ENCODE data around the gene POLR3K. TPM values are rescaled to one million over a fixed set of nuclear protein-coding genes. Genes with fewer than 3 reads are reported as not detected.

The POLR3K gene
- total and polyA plus RNA-seq, 2 donors (not counting 1 experiment from before 2014, with no cell fraction given), result 3.3 to 12.9 TPM

DNA sequence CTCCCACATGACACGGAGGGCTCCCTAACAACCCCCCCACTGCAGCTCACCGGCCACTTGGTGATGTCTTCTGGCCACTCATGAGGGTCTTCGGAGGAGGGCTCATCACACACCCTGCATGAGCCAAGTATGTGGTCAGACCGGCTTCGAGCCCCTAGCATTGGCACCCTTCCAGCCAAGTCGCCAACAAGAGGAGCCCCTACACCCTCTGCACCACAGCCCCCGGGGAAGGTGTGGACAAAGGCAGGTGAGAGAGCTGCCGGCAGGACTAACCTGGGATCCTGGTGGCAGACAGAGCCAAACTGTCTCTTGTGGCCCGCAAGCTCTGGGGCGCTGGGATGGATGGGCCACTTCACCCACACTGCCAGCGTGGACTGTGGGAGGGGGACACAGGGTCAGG is 6.8 kb upstream of the POLR3K start:
- H3K27me3 ChIP-seq (ENCODE audit: control insufficient read depth, insufficient read depth, low read length), result no peaks in the 10 kb centered on the region
- no peak for DNase-seq (ENCODE audit: low read depth in 2 of 2)
- no peak overlapping the region for H3K4me3 ChIP-seq (replicated peaks in 1 of 4; ENCODE audit: control extremely low read depth in 1 of 4, insufficient read depth in 1 of 4, low read depth in 3 of 4, low read length in 4 of 4)
- H3K4me2 ChIP-seq (ENCODE audit: extremely low read depth, insufficient read depth, low read length), result no peak overlapping the region
- H3K9ac ChIP-seq (ENCODE audit: insufficient read depth, low read length), result no peak overlapping the region
- no peaks in the 10 kb centered on the region for H3K9me3 ChIP-seq (ENCODE audit: control insufficient read depth, insufficient read depth, low read depth, low read length)
- peaks cover 2% of the 10 kb centered on the region for H3K4me1 ChIP-seq (ENCODE audit: control insufficient read depth, extremely low read depth, insufficient read depth, low read length)
- no peaks in the 10 kb centered on the region for H4K20me1 ChIP-seq (ENCODE audit: control insufficient read depth, extremely low read depth, insufficient read depth, low read length)
- peaks cover 9% of the 10 kb centered on the region for H3K79me2 ChIP-seq (ENCODE audit: control insufficient read depth, insufficient read depth, low read length)
- no peak overlapping the region for H2AFZ ChIP-seq (ENCODE audit: low read length)
- no peak for TF ChIP-seq EZH2 (IDR thresholded peaks at IDR 0.05; ENCODE audit: low read length, missing control alignments)
- TF ChIP-seq, protein P1, sequence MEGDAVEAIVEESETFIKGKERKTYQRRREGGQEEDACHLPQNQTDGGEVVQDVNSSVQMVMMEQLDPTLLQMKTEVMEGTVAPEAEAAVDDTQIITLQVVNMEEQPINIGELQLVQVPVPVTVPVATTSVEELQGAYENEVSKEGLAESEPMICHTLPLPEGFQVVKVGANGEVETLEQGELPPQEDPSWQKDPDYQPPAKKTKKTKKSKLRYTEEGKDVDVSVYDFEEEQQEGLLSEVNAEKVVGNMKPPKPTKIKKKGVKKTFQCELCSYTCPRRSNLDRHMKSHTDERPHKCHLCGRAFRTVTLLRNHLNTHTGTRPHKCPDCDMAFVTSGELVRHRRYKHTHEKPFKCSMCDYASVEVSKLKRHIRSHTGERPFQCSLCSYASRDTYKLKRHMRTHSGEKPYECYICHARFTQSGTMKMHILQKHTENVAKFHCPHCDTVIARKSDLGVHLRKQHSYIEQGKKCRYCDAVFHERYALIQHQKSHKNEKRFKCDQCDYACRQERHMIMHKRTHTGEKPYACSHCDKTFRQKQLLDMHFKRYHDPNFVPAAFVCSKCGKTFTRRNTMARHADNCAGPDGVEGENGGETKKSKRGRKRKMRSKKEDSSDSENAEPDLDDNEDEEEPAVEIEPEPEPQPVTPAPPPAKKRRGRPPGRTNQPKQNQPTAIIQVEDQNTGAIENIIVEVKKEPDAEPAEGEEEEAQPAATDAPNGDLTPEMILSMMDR (conservative IDR thresholded peaks at IDR 0.05 in 1 of 2, IDR thresholded peaks at IDR 0.05 in 1 of 2; ENCODE audit: low read depth in 1 of 2, low read length in 2 of 2), result no peak
- H3K36me3 ChIP-seq (ENCODE audit: control insufficient read depth, insufficient read depth, low read length), result peaks cover 66% of the 10 kb centered on the region
- no peak overlapping the region for H3K27ac ChIP-seq (ENCODE audit: insufficient read depth, low read length)

DNA sequence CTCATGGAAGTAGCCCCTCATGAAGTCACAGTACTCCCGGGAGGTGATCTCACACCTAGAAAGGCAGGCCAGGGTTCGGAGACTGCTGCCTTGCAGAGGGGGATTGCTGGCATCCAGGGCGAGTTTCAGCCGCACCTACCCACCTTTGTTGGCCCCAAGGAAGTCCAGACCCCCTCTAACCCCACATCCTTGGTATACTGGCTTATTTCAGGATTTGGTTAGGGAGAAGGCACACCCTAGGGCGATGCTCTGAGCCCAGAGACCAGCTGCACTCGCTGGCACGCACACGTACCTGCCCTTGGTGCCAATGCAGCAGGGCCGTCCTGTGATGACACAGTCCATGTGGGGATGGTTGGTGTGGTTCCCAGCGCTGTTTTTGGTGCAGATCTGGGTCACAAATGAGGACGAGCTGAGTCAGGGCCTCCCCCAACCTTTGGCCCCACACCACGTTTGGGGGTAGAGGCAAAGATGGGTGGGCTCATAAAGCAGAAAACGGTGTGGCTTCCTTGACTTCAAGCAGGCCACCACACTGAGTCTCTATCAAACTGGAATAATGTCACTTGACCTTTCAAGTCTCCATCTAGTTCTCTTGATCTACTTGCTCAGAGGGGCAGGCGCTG is 6.1 kb upstream of the POLR3K start:
- Histone ChIP-seq H3K27ac (ENCODE audit: insufficient read depth, low read length) (no peak overlapping the region), H3K4me2 (ENCODE audit: extremely low read depth, insufficient read depth, low read length) (no peak overlapping the region), H2AFZ (ENCODE audit: low read length) (no peak overlapping the region), H3K36me3 (ENCODE audit: control insufficient read depth, insufficient read depth, low read length) (peaks cover 66% of the 10 kb centered on the region), H3K9ac (ENCODE audit: insufficient read depth, low read length) (no peak overlapping the region), H3K27me3 (ENCODE audit: control insufficient read depth, insufficient read depth, low read length) (no peaks in the 10 kb centered on the region), H3K9me3 (ENCODE audit: control insufficient read depth, insufficient read depth, low read depth, low read length) (no peaks in the 10 kb centered on the region), H4K20me1 (ENCODE audit: control insufficient read depth, extremely low read depth, insufficient read depth, low read length) (no peaks in the 10 kb centered on the region), H3K4me1 (ENCODE audit: control insufficient read depth, extremely low read depth, insufficient read depth, low read length) (peaks cover 2% of the 10 kb centered on the region), H3K4me3 (replicated peaks in 1 of 4; ENCODE audit: control extremely low read depth in 1 of 4, insufficient read depth in 1 of 4, low read depth in 3 of 4, low read length in 4 of 4) (no peak overlapping the region), H3K79me2 (ENCODE audit: control insufficient read depth, insufficient read depth, low read length) (peaks cover 3% of the 10 kb centered on the region)
- TF ChIP-seq EZH2 (IDR thresholded peaks at IDR 0.05; ENCODE audit: low read length, missing control alignments), result no peak
- no peak for DNase-seq (ENCODE audit: low read depth in 2 of 2)

DNA sequence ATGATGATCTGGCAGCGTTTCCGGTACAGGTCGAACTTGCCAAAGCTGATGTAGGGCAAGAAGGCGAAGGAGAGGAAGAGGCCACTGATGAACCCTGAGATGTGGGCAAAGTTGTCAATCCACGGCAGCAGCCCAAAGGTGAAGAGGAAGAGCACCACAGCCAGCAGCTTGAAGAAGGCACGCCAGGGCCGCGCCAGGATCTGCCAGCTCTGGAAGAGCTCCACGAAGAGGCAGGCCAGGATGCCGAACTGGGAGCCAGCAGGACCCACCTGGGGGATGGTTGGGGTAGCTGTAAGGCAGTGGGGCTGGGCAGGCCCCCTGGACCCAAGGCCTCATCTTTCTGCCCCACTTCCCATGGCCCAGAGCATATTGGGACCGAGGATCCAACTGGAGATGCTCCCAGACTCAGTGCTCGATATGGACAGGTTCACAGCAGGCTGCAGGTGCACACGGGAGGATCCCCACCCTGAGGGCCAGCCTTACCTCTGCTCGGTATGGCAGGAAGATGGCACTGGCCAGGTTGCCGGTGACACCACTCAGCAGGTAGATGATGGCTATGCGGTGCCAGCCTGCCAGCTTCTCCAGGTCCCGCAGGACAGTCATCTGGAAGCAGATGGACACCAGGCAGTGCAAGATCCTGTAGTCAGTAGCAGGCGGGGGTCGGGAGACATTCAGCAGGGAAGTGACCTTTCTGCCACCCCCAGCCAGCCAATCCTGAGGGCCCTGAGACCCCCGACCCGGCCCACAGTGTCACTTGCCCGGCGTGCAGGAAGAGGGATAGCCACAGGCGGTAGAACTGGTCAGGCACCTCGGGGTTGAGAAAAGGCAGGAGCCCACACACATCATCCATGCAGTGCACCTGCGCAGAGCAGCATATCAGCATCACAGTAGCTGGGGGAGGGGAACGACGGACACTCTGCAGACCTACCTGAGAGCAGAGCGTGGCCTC is 5.4 kb upstream of the POLR3K start:
- TF ChIP-seq, protein P1 (conservative IDR thresholded peaks at IDR 0.05 in 1 of 2, IDR thresholded peaks at IDR 0.05 in 1 of 2; ENCODE audit: low read depth in 1 of 2, low read length in 2 of 2), result no peak
- TF ChIP-seq EZH2 (IDR thresholded peaks at IDR 0.05; ENCODE audit: low read length, missing control alignments), result no peak
- no peaks in the 10 kb centered on the region for H3K9me3 ChIP-seq (ENCODE audit: control insufficient read depth, insufficient read depth, low read depth, low read length)
- H3K4me1 ChIP-seq (ENCODE audit: control insufficient read depth, extremely low read depth, insufficient read depth, low read length), result peaks cover 2% of the 10 kb centered on the region
- H3K79me2 ChIP-seq (ENCODE audit: control insufficient read depth, insufficient read depth, low read length), result peaks cover 4% of the 10 kb centered on the region
- H3K9ac ChIP-seq (ENCODE audit: insufficient read depth, low read length), result no peak overlapping the region
- DNase-seq (ENCODE audit: low read depth in 2 of 2), result no peak
- no peaks in the 10 kb centered on the region for H4K20me1 ChIP-seq (ENCODE audit: control insufficient read depth, extremely low read depth, insufficient read depth, low read length)
- H3K4me3 ChIP-seq (replicated peaks in 1 of 4; ENCODE audit: control extremely low read depth in 1 of 4, insufficient read depth in 1 of 4, low read depth in 3 of 4, low read length in 4 of 4), result no peak overlapping the region
- H3K36me3 ChIP-seq (ENCODE audit: control insufficient read depth, insufficient read depth, low read length), result peaks cover 60% of the 10 kb centered on the region
- H3K27ac ChIP-seq (ENCODE audit: insufficient read depth, low read length), result no peak overlapping the region
- no peaks in the 10 kb centered on the region for H3K27me3 ChIP-seq (ENCODE audit: control insufficient read depth, insufficient read depth, low read length)
- H2AFZ ChIP-seq (ENCODE audit: low read length), result no peak overlapping the region
- H3K4me2 ChIP-seq (ENCODE audit: extremely low read depth, insufficient read depth, low read length), result no peak overlapping the region

Measured in fibroblast of lung (primary cell).